ENCODE data around the gene WAS. TPM values are rescaled to one million over a fixed set of nuclear protein-coding genes. Genes with fewer than 3 reads are reported as not detected.
A peak's percentile ranks its signal among the peaks of the same experiment; 100 is the strongest.

Gene WAS
- total and polyA plus RNA-seq, 5 donors, result 1.5 to 6.2 (median 3.0) TPM

- WGBS, result 71% methylated on average over 7 of the region's 7 CpGs
- peak overlapping the region; percentile 75 for H3K27ac ChIP-seq (ENCODE audit: low read length)
Measured at GRCh38 chrX:48711929-48712505, 28.4 kb downstream of the WAS start.

GRCh38 chrX:48713847-48714246 lies 30.2 kb downstream of the WAS start:
- H3K4me3 ChIP-seq (ENCODE audit: low read length), result no peak overlapping the region
- intact Hi-C loops (cut with DNase I), result no loop called here
- WGBS, result 90% methylated on average over 2 of the region's 2 CpGs
- no peak for ATAC-seq
- DNase-seq, result no peak
- H3K27ac ChIP-seq (ENCODE audit: low read length), result no peak overlapping the region
- H3K4me1 ChIP-seq (ENCODE audit: control insufficient read depth, insufficient read depth, low read length), result peaks cover 2% of the 10 kb centered on the region
- no peaks in the 10 kb centered on the region for H3K9me3 ChIP-seq (ENCODE audit: control insufficient read depth, low read length)
- H3K27me3 ChIP-seq (ENCODE audit: control insufficient read depth, insufficient read depth), result no peaks in the 10 kb centered on the region

More at GRCh38 chrX:48711929-48712505, 28.4 kb downstream of the WAS start:
- H3K4me3 ChIP-seq (ENCODE audit: low read length), result no peak overlapping the region
- intact Hi-C loops (cut with DNase I), result no loop called here
- H3K9me3 ChIP-seq (ENCODE audit: control insufficient read depth, low read length), result no peaks in the 10 kb centered on the region
- DNase-seq, result no peak
- no peaks in the 10 kb centered on the region for H3K27me3 ChIP-seq (ENCODE audit: control insufficient read depth, insufficient read depth)
- peaks cover 2% of the 10 kb centered on the region for H3K4me1 ChIP-seq (ENCODE audit: control insufficient read depth, insufficient read depth, low read length)
- ATAC-seq, result peak in 1 of 2 donors; percentile 7

- DNase-seq (no peak), ATAC-seq (no peak)
- WGBS, result 29% methylated on average over 5 of the region's 5 CpGs
- Histone ChIP-seq H3K4me3 (ENCODE audit: low read length) (no peak overlapping the region), H3K27ac (ENCODE audit: low read length) (no peak overlapping the region), H3K27me3 (ENCODE audit: control insufficient read depth, insufficient read depth) (no peaks in the 10 kb centered on the region), H3K4me1 (ENCODE audit: control insufficient read depth, insufficient read depth, low read length) (peaks cover 2% of the 10 kb centered on the region), H3K9me3 (ENCODE audit: control insufficient read depth, low read length) (no peaks in the 10 kb centered on the region)
- intact Hi-C loops (cut with DNase I), result no loop called here
Measured at GRCh38 chrX:48714573-48714972, 31.0 kb downstream of the WAS start.

GRCh38 chrX:48715072-48715471 lies 31.5 kb downstream of the WAS start:
- Histone ChIP-seq H3K27me3 (ENCODE audit: control insufficient read depth, insufficient read depth) (no peaks in the 10 kb centered on the region), H3K27ac (ENCODE audit: low read length) (no peak overlapping the region), H3K9me3 (ENCODE audit: control insufficient read depth, low read length) (no peaks in the 10 kb centered on the region), H3K4me1 (ENCODE audit: control insufficient read depth, insufficient read depth, low read length) (peaks cover 2% of the 10 kb centered on the region), H3K4me3 (ENCODE audit: low read length) (no peak overlapping the region)
- intact Hi-C loops (cut with DNase I), result no loop called here
- DNase-seq (no peak), ATAC-seq (peak in 1 of 2 donors; percentile 15)
- 42% methylated on average over 2 of the region's 2 CpGs for WGBS

GRCh38 chrX:48715876-48716502 lies 32.4 kb downstream of the WAS start:
- H3K27me3 ChIP-seq (ENCODE audit: control insufficient read depth, insufficient read depth), result no peaks in the 10 kb centered on the region
- DNase-seq (no peak), ATAC-seq (no peak)
- no peak overlapping the region for H3K4me3 ChIP-seq (ENCODE audit: low read length)
- whole genome bisulfite sequencing, result 85% methylated on average over 4 of the region's 4 CpGs
- H3K27ac ChIP-seq (ENCODE audit: low read length), result no peak overlapping the region
- H3K4me1 ChIP-seq (ENCODE audit: control insufficient read depth, insufficient read depth, low read length), result peaks cover 2% of the 10 kb centered on the region
- no peaks in the 10 kb centered on the region for H3K9me3 ChIP-seq (ENCODE audit: control insufficient read depth, low read length)
- intact Hi-C loops (cut with DNase I), result no loop called here

GRCh38 chrX:48719958-48720357 lies 36.4 kb downstream of the WAS start:
- Histone ChIP-seq H3K4me1 (ENCODE audit: control insufficient read depth, insufficient read depth, low read length) (peaks cover under 1% of the 10 kb centered on the region), H3K4me3 (ENCODE audit: low read length) (no peak overlapping the region), H3K9me3 (ENCODE audit: control insufficient read depth, low read length) (no peaks in the 10 kb centered on the region), H3K27ac (ENCODE audit: low read length) (no peak overlapping the region), H3K27me3 (ENCODE audit: control insufficient read depth, insufficient read depth) (no peaks in the 10 kb centered on the region)
- 77% methylated on average over 2 of the region's 2 CpGs for WGBS
- intact Hi-C loops (cut with DNase I), result no loop called here
- DNase-seq (no peak), ATAC-seq (no peak)

GRCh38 chrX:48720577-48721250 lies 37.1 kb downstream of the WAS start:
- WGBS, result 82% methylated on average over 4 of the region's 4 CpGs
- intact Hi-C loops (cut with DNase I), result no loop called here

GRCh38 chrX:48721916-48722315 lies 38.3 kb downstream of the WAS start:
- ATAC-seq, result no peak
- no peaks in the 10 kb centered on the region for H3K27me3 ChIP-seq (ENCODE audit: control insufficient read depth, insufficient read depth)
- H3K4me3 ChIP-seq (ENCODE audit: low read length), result no peak overlapping the region
- DNase-seq, result no peak
- H3K9me3 ChIP-seq (ENCODE audit: control insufficient read depth, low read length), result no peaks in the 10 kb centered on the region
- no peak overlapping the region for H3K27ac ChIP-seq (ENCODE audit: low read length)
- no peaks in the 10 kb centered on the region for H3K4me1 ChIP-seq (ENCODE audit: control insufficient read depth, insufficient read depth, low read length)
- intact Hi-C loops (cut with DNase I), result no loop called here

More at GRCh38 chrX:48720577-48721250, 37.1 kb downstream of the WAS start:
- Histone ChIP-seq H3K4me1 (ENCODE audit: control insufficient read depth, insufficient read depth, low read length) (no peaks in the 10 kb centered on the region), H3K27ac (ENCODE audit: low read length) (no peak overlapping the region), H3K4me3 (ENCODE audit: low read length) (no peak overlapping the region), H3K9me3 (ENCODE audit: control insufficient read depth, low read length) (no peaks in the 10 kb centered on the region), H3K27me3 (ENCODE audit: control insufficient read depth, insufficient read depth) (no peaks in the 10 kb centered on the region)
- no peak for DNase-seq
- no peak for ATAC-seq

- 95% methylated on average over 2 of the region's 2 CpGs for WGBS
- intact Hi-C loops (cut with DNase I), result no loop called here
- H3K9me3 ChIP-seq (ENCODE audit: control insufficient read depth, low read length), result no peaks in the 10 kb centered on the region
- H3K27me3 ChIP-seq (ENCODE audit: control insufficient read depth, insufficient read depth), result no peaks in the 10 kb centered on the region
- H3K4me1 ChIP-seq (ENCODE audit: control insufficient read depth, insufficient read depth, low read length), result no peaks in the 10 kb centered on the region
- ATAC-seq (no peak), DNase-seq (no peak)
- no peak overlapping the region for H3K27ac ChIP-seq (ENCODE audit: low read length)
- no peak overlapping the region for H3K4me3 ChIP-seq (ENCODE audit: low read length)
Measured at GRCh38 chrX:48726596-48726995, 43.0 kb downstream of the WAS start.

- Histone ChIP-seq H3K4me1 (ENCODE audit: control insufficient read depth, insufficient read depth, low read length) (no peaks in the 10 kb centered on the region), H3K27me3 (ENCODE audit: control insufficient read depth, insufficient read depth) (no peaks in the 10 kb centered on the region), H3K9me3 (ENCODE audit: control insufficient read depth, low read length) (no peaks in the 10 kb centered on the region), H3K4me3 (ENCODE audit: low read length) (no peak overlapping the region), H3K27ac (ENCODE audit: low read length) (no peak overlapping the region)
- DNase-seq, result no peak
- ATAC-seq, result no peak
- intact Hi-C loops (cut with DNase I), result no loop called here
Measured at GRCh38 chrX:48728653-48729052, 45.1 kb downstream of the WAS start.

- intact Hi-C loops (cut with DNase I), result no loop called here
- DNase-seq, result no peak
- H3K9me3 ChIP-seq (ENCODE audit: control insufficient read depth, low read length), result no peaks in the 10 kb centered on the region
- 80% methylated on average over 1 of the region's 1 CpG for WGBS
- peak overlapping the region; percentile 4 for H3K27ac ChIP-seq (ENCODE audit: low read length)
- ATAC-seq, result no peak
- no peaks in the 10 kb centered on the region for H3K27me3 ChIP-seq (ENCODE audit: control insufficient read depth, insufficient read depth)
- peak overlapping the region; percentile 41 for H3K4me3 ChIP-seq (ENCODE audit: low read length)
- no peaks in the 10 kb centered on the region for H3K4me1 ChIP-seq (ENCODE audit: control insufficient read depth, insufficient read depth, low read length)
Measured at GRCh38 chrX:48736303-48736702, 52.7 kb downstream of the WAS start.

All from right cardiac atrium (tissue), 5 donors.